NCI-H2171 treated with DMSO at 0.1 percent for 48 hours (cell line): ENCODE data around the gene SCN11A.
"Not testable (repeated sequence)": the region's sequence is repeated elsewhere in the genome, so short reads cannot be mapped to it uniquely, and the experiment has no call there.

Experiments used
- DNase-seq: peaks from one replicate; lab custom pipeline; 2025; lab: John Stamatoyannopoulos, UW

The SCN11A gene

DNA sequence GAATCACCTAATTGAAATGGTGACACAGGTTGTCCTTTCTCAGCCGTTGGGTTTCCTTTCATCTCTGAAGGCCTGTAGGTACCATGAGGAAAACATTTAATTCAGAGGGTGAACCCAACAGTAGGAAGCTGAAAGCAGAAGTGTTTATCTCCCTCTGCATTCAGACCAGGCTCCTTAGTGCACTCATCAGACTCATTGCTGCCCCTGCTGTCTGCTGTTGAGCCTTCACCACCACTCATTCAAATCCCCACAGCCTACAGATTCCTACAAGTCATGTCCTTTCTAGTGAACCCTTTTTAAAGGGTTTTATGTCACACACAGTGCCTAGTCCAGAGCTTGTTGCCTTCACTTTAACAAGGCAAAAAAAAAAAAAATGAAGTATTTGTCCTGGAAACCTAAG is 13.5 kb upstream of the SCN11A start:
- no peak for DNase-seq

- no peak for DNase-seq
Measured at GRCh38 chr3:39064646-39065045, 12.9 kb upstream of the SCN11A start.

GRCh38 chr3:39063143-39063542 is 11.4 kb upstream of the SCN11A start:
- no peak for DNase-seq

DNA sequence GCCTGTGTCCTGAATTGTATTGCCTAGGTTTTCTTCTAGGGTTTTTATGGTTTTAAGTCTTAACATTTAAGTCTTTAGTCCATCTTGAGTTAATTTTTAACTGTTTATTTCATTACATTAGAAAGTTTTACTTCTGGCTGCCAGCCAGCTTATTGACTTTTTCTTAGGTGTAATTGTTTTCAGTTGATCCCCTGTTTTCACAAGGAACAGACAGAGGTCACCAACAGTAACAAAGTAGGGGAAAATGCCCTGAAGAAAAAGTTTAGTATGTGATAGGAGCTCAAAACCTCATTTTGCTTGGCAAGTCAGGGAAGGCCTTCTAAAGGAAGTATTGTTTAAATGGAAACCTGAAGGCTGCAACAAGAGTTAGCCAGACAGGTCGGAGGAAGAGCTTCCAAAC is 10.4 kb upstream of the SCN11A start:
- DNase-seq, result no peak

- DNase-seq, result not testable (repeated sequence)
Measured at GRCh38 chr3:39061228-39061627, 9.5 kb upstream of the SCN11A start.

DNA sequence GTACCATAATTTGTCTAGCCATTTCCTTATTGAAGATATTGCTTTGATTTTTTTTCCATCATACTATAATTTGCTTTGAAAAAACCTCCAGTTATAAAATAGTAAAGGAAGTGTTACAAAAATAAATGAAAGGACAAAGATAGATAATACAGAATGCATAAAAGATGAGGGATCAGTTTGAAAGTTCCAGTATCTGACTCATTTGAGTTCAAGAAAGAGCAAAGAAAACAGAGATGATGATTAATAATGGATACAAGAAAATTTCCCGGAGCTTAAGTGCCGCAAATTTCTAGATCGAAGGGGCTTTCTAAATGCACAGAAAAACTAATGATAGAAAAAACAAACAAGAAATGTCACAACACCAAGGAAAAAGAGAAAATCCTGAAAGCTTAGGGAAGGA is 4.4 kb upstream of the SCN11A start:
- DNase-seq, result no peak

DNA sequence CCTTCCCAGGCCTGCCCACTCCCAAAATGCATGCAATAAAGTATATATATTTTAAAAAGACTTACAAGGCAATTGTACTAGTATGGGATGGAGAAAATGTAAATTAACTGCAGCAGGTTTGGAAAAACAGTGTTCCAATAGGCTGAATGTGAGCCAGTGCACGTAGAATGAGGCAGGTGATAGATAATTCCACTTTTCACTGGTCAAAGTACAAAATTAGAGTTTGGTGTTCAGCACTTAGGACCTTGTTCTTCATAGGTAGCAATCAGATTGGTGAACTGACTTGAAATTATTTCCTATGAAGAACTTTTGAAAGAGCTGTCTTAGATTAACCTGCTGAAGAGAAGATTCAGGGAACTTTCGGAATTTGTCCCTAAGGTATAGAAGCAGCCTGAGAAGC is 2.0 kb upstream of the SCN11A start:
- DNase-seq, result no peak

DNA sequence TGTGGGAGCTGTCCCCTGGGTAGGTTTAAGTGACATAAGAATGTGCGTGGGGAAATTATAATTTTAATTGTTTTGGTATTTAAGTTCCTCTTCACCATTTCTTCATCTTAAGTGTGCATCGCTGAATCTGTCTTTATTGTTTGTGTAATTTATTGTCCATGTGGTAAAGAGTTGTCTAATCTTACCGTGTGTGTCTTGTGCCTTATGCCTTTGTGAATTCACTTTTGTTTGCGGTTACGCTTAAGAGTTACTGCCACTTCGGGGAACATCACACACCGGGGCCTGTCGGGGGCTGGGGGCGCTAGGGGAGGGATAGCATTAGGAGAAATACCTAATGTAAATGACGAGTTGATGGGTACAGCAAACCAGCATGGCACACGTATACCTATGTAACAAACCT is 839 bp upstream of the SCN11A start:
- DNase-seq, result no peak

DNA sequence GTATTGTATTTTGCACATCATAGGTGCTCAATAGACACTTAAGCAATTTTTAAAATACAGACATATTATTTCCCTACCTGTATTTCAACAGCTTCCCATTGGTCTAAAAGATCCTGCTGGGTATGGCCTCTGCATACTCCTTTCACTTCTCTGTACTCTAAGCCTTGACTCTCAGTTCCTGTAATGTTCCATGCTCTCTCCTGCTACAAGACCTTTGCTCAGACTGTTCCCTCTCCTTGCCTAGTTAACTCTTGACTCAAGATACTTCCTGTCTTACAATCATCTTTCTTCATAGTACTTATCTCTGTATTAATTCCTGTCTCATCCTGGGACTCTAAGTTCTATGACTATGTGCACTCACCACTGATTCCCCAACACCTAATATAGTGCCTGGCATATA is 1.7 kb downstream of the SCN11A start:
- no peak for DNase-seq

- DNase-seq, result no peak
Measured at GRCh38 chr3:39038165-39038564, 13.6 kb downstream of the SCN11A start.

- DNase-seq, result no peak
Measured at GRCh38 chr3:39029556-39029955, 22.2 kb downstream of the SCN11A start.

GRCh38 chr3:39028546-39028945 is 23.2 kb downstream of the SCN11A start:
- DNase-seq, result no peak

DNA sequence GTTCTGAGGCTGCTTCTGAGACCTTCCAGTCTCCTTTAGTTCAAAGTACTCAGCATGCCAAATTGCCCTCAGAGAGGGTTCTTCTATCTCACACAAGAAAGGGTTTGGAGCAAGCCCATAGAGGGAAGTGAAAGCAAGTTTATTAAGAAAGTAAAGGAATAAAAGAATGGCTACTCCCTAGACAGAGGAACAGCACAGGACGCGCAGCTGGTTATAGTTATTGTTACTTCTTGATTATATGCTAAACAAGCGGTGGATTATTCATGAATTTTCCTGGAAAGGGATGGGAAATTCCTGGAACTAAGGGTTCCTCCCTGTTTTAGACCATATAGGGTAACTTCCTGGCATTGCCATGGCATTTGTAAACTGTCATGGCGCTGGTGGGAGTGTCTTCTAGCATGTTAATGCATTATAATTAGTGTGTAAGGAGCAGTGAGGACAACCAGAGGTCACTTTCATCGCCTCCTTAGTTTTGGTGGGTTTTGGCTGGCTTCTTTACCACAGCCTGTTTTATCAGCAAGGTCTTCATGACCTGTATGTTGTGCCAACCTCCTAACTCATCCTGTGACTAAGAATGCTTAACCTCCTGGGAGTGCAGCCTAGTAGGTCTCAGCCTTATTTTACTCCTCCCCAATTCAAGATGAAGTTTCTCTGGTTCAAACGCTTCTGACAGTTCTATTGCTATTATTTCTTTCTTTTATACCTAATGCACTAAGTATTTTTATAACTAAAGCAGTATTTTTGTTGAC is 26.3 kb downstream of the SCN11A start:
- no peak for DNase-seq

DNA sequence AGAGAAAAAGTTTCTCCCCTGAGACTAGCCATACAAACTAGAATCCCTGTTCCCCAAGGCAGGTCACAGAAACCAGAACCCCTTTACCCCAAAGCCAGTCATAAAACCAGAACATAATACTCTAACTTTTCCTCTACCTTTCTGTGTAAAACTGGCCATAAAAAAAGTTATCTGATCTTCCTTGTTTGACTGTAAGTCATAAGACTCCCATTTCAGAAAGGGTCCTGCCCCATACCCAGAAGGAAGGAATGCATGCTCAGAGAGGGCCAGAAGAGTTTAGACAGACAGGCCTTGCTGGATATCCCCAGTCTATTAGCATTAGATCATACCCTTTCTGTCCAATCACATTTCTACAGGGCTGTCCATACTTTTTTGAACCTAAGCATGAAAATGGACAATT is 27.2 kb downstream of the SCN11A start:
- no peak for DNase-seq

DNA sequence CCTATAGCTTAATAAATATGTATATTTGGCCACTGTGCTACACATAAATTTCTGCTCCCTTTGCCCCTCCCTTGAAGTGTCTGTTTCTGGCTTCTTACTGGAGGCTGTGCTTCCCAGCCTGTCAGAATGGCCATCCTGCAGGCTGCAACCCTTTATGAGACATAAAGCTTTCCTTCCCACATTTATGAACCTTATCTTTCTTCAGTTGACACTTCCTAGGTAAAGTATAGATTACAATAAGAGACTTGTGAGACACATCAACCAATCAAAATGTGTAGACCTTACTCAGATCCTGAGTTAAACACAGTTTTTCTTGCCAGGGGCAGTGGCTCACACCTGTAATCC is 29.5 kb downstream of the SCN11A start:
- DNase-seq, result no peak

- DNase-seq, result no peak
Measured at GRCh38 chr3:39021465-39022285, 30.1 kb downstream of the SCN11A start.

DNA sequence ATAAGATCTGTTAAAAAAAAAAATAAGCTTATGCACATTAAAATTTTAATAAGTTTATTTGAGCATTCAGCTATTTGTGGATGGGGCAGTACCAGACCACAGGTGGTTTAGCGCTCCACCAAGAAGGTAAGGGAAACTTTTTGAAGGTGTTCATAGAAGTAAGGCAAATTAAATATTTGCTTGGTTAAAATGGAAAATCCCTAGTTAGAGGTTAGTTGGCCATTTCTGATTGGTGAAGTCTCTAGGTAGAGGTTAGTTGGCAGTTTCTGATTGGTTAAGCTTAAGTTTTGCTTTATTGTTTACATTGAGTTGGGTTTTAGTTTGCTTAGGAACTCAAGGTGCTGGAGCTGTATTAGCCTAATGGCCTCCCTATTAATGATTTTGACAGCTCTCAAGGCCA is 30.7 kb downstream of the SCN11A start:
- DNase-seq, result no peak

- no peak for DNase-seq
Measured at GRCh38 chr3:39019299-39019698, 32.4 kb downstream of the SCN11A start.

GRCh38 chr3:39015418-39015817 is 36.3 kb downstream of the SCN11A start:
- no peak for DNase-seq

DNA sequence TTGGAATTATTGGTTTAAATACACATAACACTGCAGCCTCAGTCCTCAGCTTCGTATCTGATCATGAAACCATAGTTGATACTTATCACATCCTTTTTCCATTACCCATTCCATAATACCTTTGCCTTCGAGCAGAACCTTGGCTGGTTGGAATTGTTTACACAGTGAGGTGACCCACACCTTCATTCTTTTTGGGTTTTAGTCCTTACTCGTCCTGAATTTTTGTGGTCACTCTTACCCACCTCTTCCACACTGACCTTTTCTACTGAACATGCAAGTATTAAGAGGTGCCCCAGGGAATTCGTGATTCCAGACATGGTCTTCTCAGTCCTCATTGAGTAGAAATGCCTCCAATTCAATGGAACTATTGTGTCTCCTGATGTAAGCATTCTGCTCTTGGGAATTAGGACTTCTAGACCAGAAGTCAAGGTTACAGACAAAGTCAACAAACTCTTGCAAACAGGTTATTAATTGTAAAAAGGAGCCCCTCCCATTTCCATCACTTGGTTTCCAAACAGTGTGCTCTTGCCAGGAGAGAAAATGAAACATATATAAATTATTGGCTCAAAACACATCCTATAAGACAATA is 37.7 kb downstream of the SCN11A start:
- no peak for DNase-seq

- no peak for DNase-seq
Measured at GRCh38 chr3:39013289-39013688, 38.5 kb downstream of the SCN11A start.

GRCh38 chr3:39011191-39011736 is 40.5 kb downstream of the SCN11A start:
- no peak for DNase-seq

- no peak for DNase-seq
Measured at GRCh38 chr3:39005295-39005694, 46.4 kb downstream of the SCN11A start.
